Measurements from ENCODE around the gene GPS2.
A peak's percentile ranks its signal among the peaks of the same experiment; 100 is the strongest.

Gene GPS2, protein sequence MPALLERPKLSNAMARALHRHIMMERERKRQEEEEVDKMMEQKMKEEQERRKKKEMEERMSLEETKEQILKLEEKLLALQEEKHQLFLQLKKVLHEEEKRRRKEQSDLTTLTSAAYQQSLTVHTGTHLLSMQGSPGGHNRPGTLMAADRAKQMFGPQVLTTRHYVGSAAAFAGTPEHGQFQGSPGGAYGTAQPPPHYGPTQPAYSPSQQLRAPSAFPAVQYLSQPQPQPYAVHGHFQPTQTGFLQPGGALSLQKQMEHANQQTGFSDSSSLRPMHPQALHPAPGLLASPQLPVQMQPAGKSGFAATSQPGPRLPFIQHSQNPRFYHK

GRCh38 chr17:7314719-7315569, at the start of gene GPS2:
Gene GPS2, minus strand, starts transcription at chr17:7315360. Its CDS starts 308 bp downstream, at chr17:7315052.
- DNase-seq (ENCODE audit: low spot score) = peak; percentile 94

GRCh38 chr17:7363311-7363710, 48.2 kb upstream of the GPS2 start:
- no peak for DNase-seq (ENCODE audit: low spot score)

DNA sequence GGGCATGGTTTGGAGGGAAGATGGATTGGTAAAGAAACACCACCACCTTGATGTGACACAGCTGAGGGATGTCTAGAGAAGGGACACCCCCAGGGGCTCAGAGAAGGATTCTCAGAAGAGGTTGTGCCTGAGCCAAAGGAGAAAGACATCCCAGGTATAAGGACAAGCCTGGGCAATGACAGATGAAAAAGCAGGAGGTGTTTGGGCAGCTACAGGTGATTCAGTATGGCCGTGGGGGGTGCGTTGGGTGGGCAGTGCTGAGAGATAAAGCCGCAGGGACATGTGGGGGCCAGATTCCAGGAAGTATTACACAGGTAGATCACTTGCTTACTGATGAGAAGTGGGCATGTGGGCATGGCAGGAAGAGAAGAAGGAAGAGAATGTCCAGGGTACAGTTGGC, 46.7 kb upstream of the GPS2 start:
- no peak for DNase-seq (ENCODE audit: low spot score)

DNA sequence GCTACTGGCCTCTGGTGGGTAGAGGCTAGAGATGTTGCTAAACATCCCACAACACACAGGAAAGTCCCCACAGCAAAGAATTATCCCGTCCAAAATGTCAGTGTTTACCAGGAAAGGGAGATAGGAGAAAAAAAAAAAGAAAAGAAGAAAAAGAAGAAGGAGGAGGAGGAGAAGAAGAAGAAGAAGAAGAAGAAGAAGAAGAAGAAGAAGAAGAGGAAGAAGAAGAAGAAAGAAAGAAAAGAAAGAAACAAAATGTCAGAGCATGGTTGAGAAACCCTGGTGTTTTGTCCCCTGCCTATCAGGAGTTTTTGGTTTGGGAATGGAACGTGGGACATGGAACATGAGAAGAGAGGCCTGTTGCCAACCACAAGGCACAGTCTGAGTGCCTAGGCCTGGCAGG, 42.2 kb upstream of the GPS2 start:
- DNase-seq (ENCODE audit: low spot score) = no peak

- DNase-seq (ENCODE audit: low spot score) = no peak
Observed at GRCh38 chr17:7356756-7357155, 41.6 kb upstream of the GPS2 start.

- peak; percentile 74 for DNase-seq (ENCODE audit: low spot score)
Observed at GRCh38 chr17:7356072-7356549, 41.0 kb upstream of the GPS2 start.

DNA sequence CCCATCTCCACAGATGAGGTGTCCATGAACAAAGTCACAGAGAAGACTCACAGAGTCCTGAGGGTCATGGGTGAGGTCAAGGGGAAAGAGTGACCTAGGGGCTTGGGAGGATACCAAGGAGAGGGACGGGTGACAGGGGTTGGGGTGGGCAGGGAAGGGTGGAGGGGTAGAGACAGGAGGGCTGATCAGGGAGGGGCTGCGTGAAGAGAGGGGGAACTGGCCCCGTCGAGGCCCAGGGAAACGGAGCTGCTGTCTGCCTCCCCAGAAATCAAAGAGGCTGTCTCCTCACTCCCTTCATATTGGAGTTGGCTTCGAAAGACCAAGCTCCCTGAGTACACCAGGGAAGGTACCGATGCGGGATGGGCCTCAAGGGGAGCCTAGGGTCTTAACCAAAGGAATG, 40.4 kb upstream of the GPS2 start:
- no peak for DNase-seq (ENCODE audit: low spot score)

- no peak for DNase-seq (ENCODE audit: low spot score)
Observed at GRCh38 chr17:7355053-7355452, 39.9 kb upstream of the GPS2 start, which contains the start of gene TMEM95. Gene TMEM95, plus strand, starts transcription at chr17:7355156. Its CDS starts 49 bp downstream, at chr17:7355205.

- DNase-seq (ENCODE audit: low spot score) = no peak
Observed at GRCh38 chr17:7354262-7354843, 39.2 kb upstream of the GPS2 start.

DNA sequence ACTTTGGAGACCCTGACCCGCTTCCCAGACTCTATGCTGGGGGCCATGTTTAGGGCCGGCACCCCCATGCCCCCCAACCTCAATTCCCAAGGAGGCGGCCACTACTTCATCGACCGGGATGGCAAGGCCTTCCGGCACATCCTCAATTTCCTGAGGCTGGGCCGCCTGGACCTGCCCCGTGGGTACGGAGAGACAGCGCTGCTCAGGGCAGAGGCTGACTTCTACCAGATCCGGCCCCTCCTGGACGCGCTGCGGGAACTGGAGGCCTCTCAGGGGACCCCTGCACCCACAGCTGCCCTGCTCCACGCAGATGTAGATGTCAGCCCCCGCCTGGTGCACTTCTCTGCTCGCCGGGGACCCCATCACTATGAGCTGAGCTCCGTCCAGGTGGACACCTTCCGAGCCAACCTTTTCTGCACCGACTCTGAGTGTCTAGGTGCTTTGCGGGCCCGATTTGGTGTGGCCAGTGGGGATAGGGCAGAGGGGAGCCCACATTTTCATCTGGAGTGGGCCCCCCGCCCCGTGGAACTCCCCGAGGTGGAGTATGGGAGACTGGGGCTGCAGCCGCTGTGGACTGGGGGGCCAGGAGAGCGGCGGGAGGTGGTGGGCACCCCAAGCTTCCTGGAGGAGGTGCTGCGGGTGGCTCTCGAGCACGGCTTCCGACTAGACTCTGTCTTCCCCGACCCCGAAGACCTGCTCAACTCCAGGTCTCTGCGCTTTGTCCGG, 37.9 kb upstream of the GPS2 start:
- DNase-seq (ENCODE audit: low spot score) = no peak

- no peak for DNase-seq (ENCODE audit: low spot score)
Observed at GRCh38 chr17:7352503-7352889, 37.3 kb upstream of the GPS2 start.

GRCh38 chr17:7351665-7352502, 36.7 kb upstream of the GPS2 start, which contains the start of gene KCTD11:
Gene KCTD11, plus strand, starts transcription at chr17:7352162.
- peak; percentile 98 for DNase-seq (ENCODE audit: low spot score)

DNA sequence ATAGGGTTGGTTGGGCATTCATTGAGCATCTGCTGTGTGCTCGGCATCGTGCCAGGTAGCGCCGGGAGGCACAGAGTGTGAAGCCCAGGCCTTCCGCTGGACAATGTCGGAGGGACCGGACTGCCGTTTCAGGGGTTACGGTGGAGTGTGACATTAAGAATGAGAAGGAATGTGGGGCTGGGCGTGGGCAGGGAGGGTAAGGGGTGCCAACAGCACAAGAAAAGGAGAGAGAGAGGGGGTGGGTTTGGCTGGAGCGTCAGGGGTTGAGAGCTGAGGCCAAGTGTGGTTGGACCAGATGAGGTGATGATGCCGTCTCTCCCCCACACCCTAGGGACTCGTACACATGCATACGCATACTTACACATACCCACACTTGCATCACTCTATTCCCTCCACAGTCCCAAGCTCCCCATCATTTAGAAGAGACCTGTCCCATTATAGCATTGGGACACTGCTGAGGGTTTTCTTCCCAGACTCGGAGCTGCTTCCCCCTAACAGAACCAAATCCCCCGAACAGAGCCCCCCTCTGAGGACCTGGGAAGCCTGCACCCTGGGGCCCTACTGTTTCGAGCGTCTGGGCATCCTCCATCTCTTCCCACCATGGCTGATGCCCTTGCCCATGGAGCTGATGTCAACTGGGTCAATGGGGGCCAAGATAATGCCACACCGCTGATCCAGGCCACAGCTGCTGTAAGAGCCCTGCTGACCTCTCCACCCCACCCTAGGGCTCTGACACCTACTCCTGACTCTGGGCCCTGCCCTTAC, 33.5 kb upstream of the GPS2 start:
- DNase-seq (ENCODE audit: low spot score) = no peak

- no peak for DNase-seq (ENCODE audit: low spot score)
Observed at GRCh38 chr17:7347630-7348477, 32.7 kb upstream of the GPS2 start.

DNA sequence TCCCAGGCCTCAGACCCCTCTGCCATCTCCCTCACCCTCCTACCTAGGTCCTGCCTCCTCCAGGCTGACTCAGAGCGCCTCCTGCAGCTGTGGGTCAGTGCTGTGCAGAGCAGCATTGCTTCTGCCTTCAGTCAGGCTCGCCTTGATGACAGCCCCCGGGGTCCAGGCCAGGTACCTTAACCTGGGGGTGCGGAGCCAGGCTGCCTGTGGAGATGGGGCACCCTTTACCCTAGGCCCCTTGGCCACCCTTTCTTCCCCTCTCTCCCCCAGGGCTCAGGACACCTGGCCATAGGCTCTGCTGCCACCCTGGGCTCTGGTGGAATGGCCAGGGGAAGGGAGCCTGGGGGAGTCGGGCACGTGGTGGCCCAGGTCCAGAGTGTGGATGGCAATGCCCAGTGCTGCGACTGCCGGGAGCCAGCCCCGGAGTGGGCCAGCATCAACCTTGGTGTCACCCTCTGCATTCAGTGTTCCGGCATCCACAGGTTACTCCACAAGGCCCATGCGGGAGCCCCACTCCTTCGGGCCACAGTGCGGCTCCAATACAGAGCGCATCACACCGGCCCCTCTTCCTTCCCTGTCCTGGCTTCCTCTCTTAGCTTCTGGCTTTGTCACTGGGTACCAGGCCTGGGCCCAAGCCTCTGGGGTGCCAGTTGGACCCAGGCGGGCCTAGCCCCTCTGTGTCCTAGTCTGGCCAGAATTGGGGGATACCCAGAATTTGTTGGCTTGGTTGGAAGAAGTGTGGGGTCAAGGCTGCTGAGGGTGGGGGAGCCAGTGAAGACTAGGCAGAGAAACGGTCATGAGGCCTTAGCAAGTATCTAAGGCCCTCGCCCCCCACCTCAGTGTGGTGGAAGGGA, 31.8 kb upstream of the GPS2 start:
- no peak for DNase-seq (ENCODE audit: low spot score)

- no peak for DNase-seq (ENCODE audit: low spot score)
Observed at GRCh38 chr17:7343250-7343649, 28.1 kb upstream of the GPS2 start.

DNA sequence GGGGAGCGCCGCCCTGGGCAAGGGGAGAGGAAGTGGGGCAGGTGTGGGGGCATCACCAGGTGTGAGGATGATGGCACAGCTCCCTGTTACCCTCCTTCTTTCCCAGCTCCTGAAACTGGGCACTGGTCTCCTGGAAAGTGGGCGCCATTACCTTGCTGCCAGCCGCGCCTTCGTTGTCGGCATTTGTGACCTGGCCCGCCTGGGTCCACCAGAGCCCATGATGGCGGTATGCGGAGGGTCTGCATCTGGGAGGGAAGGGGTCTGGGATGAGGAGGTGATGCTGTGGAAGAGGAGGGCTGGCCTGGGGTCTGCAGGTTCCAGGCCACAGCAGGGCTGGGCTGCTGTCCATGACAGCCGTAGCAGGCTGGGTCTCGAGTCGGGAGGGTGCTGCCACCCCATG, 26.7 kb upstream of the GPS2 start:
- DNase-seq (ENCODE audit: low spot score) = no peak

DNA sequence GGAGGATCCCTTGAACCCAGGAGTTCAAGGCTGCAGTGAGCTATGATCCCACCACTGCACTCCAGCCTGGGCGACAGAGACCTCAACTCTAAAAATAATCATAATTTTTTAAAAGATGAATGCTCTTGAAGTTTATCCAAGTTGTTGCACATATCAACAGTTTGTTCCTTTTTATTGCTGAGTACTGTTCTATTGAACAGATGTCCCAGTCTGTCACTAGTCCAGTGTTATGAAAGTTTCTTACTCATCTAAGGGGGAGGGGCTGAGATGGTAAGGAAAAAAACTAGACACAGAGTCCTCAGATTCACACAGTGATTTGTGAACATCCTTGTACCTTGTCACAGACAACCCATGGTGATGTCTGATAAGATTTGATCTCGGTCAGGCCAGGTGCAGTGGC, 25.0 kb upstream of the GPS2 start:
- DNase-seq (ENCODE audit: low spot score) = no peak

All from hepatic stellate cell (primary cell).